ENCODE results near the gene NOL8.

- no peak for TF ChIP-seq CTCF (conservative IDR thresholded peaks at IDR 0.05 in 1 of 2, IDR thresholded peaks at IDR 0.05 in 1 of 2; ENCODE audit: low read depth in 1 of 2, low read length in 2 of 2)
- TF ChIP-seq EZH2 (IDR thresholded peaks at IDR 0.05; ENCODE audit: low read length, missing control alignments): no peak
Observed at GRCh38 chr9:92333282-92333634, 8.1 kb upstream of the NOL8 start.
